ENCODE results near the gene GRAMD4.

GRAMD4 gene

GRCh38 chr22:46710806-46711205, 90.6 kb downstream of the GRAMD4 start:
- TF ChIP-seq, protein P1, sequence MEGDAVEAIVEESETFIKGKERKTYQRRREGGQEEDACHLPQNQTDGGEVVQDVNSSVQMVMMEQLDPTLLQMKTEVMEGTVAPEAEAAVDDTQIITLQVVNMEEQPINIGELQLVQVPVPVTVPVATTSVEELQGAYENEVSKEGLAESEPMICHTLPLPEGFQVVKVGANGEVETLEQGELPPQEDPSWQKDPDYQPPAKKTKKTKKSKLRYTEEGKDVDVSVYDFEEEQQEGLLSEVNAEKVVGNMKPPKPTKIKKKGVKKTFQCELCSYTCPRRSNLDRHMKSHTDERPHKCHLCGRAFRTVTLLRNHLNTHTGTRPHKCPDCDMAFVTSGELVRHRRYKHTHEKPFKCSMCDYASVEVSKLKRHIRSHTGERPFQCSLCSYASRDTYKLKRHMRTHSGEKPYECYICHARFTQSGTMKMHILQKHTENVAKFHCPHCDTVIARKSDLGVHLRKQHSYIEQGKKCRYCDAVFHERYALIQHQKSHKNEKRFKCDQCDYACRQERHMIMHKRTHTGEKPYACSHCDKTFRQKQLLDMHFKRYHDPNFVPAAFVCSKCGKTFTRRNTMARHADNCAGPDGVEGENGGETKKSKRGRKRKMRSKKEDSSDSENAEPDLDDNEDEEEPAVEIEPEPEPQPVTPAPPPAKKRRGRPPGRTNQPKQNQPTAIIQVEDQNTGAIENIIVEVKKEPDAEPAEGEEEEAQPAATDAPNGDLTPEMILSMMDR (IDR thresholded peaks at IDR 0.05; ENCODE audit: low read depth, low read length, poor library complexity, severe bottlenecking): no peak
- no peak for TF ChIP-seq EZH2phosphoT487 (IDR thresholded peaks at IDR 0.05; ENCODE audit: borderline replicate concordance, low read length)
- H3K27ac ChIP-seq (ENCODE audit: low read depth, low read length): no peak overlapping the region

DNA sequence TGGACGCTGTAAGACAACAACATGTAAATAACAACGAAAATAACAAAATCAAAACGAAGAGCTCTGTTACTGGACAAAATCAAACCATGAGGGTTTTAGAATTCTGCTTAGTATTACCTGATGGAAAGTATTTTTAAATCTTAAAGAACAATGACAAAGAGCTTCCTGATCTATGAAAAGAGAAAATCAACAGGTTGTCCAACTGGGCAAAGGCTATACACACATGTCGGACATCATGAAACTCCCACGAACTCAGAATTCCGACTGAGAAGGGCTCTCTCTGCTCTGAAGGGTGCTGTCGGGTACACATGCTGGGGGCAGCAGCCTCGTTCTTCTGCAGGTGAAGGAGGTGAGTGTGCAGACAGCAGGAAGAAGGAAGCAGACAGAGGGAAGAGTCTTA, 92.1 kb downstream of the GRAMD4 start:
- Histone ChIP-seq H4K20me1 (ENCODE audit: control insufficient read depth, insufficient read depth, low read depth, low read length) (no peaks in the 10 kb centered on the region), H3K36me3 (ENCODE audit: control insufficient read depth, low read length) (peaks cover 45% of the 10 kb centered on the region), H3K9me2 (replicated peaks; ENCODE audit: control insufficient read depth, low read length) (no peaks in the 10 kb centered on the region), H3F3A (ENCODE audit: control insufficient read depth, insufficient read depth) (no peaks in the 10 kb centered on the region), H3K79me2 (ENCODE audit: control insufficient read depth, low read length) (no peaks in the 10 kb centered on the region), H3K4me3 (ENCODE audit: low read length) (no peak overlapping the region), H3K4me2 (ENCODE audit: low read length) (no peak overlapping the region), H3K27me3 (ENCODE audit: control insufficient read depth, low read length) (no peaks in the 10 kb centered on the region), H3K9me3 (ENCODE audit: control insufficient read depth, insufficient read depth, low read length) (no peaks in the 10 kb centered on the region), H3K4me1 (ENCODE audit: control insufficient read depth, low read length) (no peaks in the 10 kb centered on the region), H3K27ac (ENCODE audit: low read depth, low read length) (no peak overlapping the region)
- TF ChIP-seq, protein P1 (IDR thresholded peaks at IDR 0.05; ENCODE audit: low read depth, low read length, poor library complexity, severe bottlenecking): no peak
- TF ChIP-seq EZH2phosphoT487 (IDR thresholded peaks at IDR 0.05; ENCODE audit: borderline replicate concordance, low read length): no peak

More at GRCh38 chr22:46710806-46711205, 90.6 kb downstream of the GRAMD4 start:
- Histone ChIP-seq H3K4me3 (ENCODE audit: low read length) (no peak overlapping the region), H3K4me2 (ENCODE audit: low read length) (no peak overlapping the region), H3K9me3 (ENCODE audit: control insufficient read depth, insufficient read depth, low read length) (no peaks in the 10 kb centered on the region), H3K36me3 (ENCODE audit: control insufficient read depth, low read length) (peaks cover 41% of the 10 kb centered on the region), H3K27me3 (ENCODE audit: control insufficient read depth, low read length) (no peaks in the 10 kb centered on the region), H3F3A (ENCODE audit: control insufficient read depth, insufficient read depth) (no peaks in the 10 kb centered on the region), H3K79me2 (ENCODE audit: control insufficient read depth, low read length) (no peaks in the 10 kb centered on the region), H3K4me1 (ENCODE audit: control insufficient read depth, low read length) (no peaks in the 10 kb centered on the region), H4K20me1 (ENCODE audit: control insufficient read depth, insufficient read depth, low read depth, low read length) (no peaks in the 10 kb centered on the region), H3K9me2 (replicated peaks; ENCODE audit: control insufficient read depth, low read length) (no peaks in the 10 kb centered on the region)

GRCh38 chr22:46714550-46714949, 94.4 kb downstream of the GRAMD4 start:
- Histone ChIP-seq H3K9me2 (replicated peaks; ENCODE audit: control insufficient read depth, low read length) (no peaks in the 10 kb centered on the region), H3K79me2 (ENCODE audit: control insufficient read depth, low read length) (no peaks in the 10 kb centered on the region), H3F3A (ENCODE audit: control insufficient read depth, insufficient read depth) (no peaks in the 10 kb centered on the region), H3K4me1 (ENCODE audit: control insufficient read depth, low read length) (no peaks in the 10 kb centered on the region), H3K9me3 (ENCODE audit: control insufficient read depth, insufficient read depth, low read length) (no peaks in the 10 kb centered on the region), H3K4me3 (ENCODE audit: low read length) (no peak overlapping the region), H4K20me1 (ENCODE audit: control insufficient read depth, insufficient read depth, low read depth, low read length) (no peaks in the 10 kb centered on the region), H3K27ac (ENCODE audit: low read depth, low read length) (no peak overlapping the region), H3K4me2 (ENCODE audit: low read length) (no peak overlapping the region), H3K27me3 (ENCODE audit: control insufficient read depth, low read length) (no peaks in the 10 kb centered on the region), H3K36me3 (ENCODE audit: control insufficient read depth, low read length) (peaks cover 49% of the 10 kb centered on the region)
- TF ChIP-seq EZH2phosphoT487 (IDR thresholded peaks at IDR 0.05; ENCODE audit: borderline replicate concordance, low read length): no peak
- TF ChIP-seq, protein P1 (IDR thresholded peaks at IDR 0.05; ENCODE audit: low read depth, low read length, poor library complexity, severe bottlenecking): no peak
